Loucy (cell line): ENCODE data around the gene PXT1.

ENCODE experiments used
- H2AFZ ChIP-seq: fragments of 200-600 bp; sonication (generic); 2 replicates; pipeline ENCODE4 v1.6.0; 2016; ENCODE audit warnings: antibody characterized with exemption, mild to moderate bottlenecking, low read length, moderate library complexity
- H3F3A ChIP-seq: fragments of 200-600 bp; 2 replicates; pipeline ENCODE4 v1.6.0; 2016; ENCODE audit warnings: antibody characterized with exemption, low read depth, mild to moderate bottlenecking
- H3K27me3 ChIP-seq: fragments of 200-600 bp; sonication (generic); 2 replicates; pipeline ENCODE4 v1.6.1; 2014; ENCODE audit warnings: low read length, mild to moderate bottlenecking; ENCODE audit not compliant: insufficient read depth, poor library complexity, severe bottlenecking
- H3K36me3 ChIP-seq: fragments of 200-600 bp; sonication (generic); 2 replicates; pipeline ENCODE4 v1.6.1; 2016; ENCODE audit warnings: low read length; ENCODE audit not compliant: insufficient read depth
- H3K4me1 ChIP-seq: fragments of 200-600 bp; sonication (generic); 2 replicates; pipeline ENCODE4 v1.5.1; 2014; ENCODE audit warnings: low read length, mild to moderate bottlenecking; ENCODE audit not compliant: insufficient read depth, poor library complexity, severe bottlenecking
- H3K4me2 ChIP-seq: fragments of 200-600 bp; sonication (generic); 2 replicates; pipeline ENCODE4 v1.6.0; 2014; ENCODE audit warnings: antibody characterized with exemption, low read length, low read depth, mild to moderate bottlenecking; ENCODE audit not compliant: poor library complexity, severe bottlenecking
- H3K4me3 ChIP-seq: fragments of 200-600 bp; sonication (generic); 2 replicates; pipeline ENCODE4 v1.5.1; 2014; ENCODE audit warnings: low read length, mild to moderate bottlenecking, mixed read lengths; ENCODE audit not compliant: poor library complexity, severe bottlenecking
- H3K79me2 ChIP-seq: fragments of 200-600 bp; sonication (generic); 2 replicates; pipeline ENCODE4 v1.6.1; 2014; ENCODE audit warnings: low read length; ENCODE audit not compliant: insufficient read depth
- H3K9ac ChIP-seq: fragments of 200-600 bp; sonication (generic); 2 replicates; pipeline ENCODE4 v1.6.0; 2014; ENCODE audit warnings: mild to moderate bottlenecking, low read depth, low read length, moderate library complexity; ENCODE audit not compliant: poor library complexity, severe bottlenecking
- H3K9me2 ChIP-seq: fragments of 200-600 bp; sonication (generic); replicated peaks from 2 replicates; pipeline ENCODE4 v1.6.1; 2016; ENCODE audit warnings: low read depth, low read length, mixed read lengths
- H3K9me3 ChIP-seq: fragments of 200-600 bp; sonication (generic); 2 replicates; pipeline ENCODE4 v1.6.1; 2014; ENCODE audit warnings: mild to moderate bottlenecking, antibody characterized with exemption, low read length, low read depth; ENCODE audit not compliant: insufficient read depth
- H4K20me1 ChIP-seq: fragments of 200-600 bp; sonication (generic); 2 replicates; pipeline ENCODE4 v1.6.0; 2014; ENCODE audit warnings: antibody characterized with exemption, low read length, mild to moderate bottlenecking; ENCODE audit not compliant: insufficient read depth, poor library complexity, severe bottlenecking
- CTCF ChIP-seq: fragments of 200-600 bp; sonication (generic); conservative IDR thresholded peaks from 2 replicates; pipeline ENCODE4 v1.5.1; 2014; ENCODE audit warnings: mild to moderate bottlenecking, antibody characterized with exemption, low read length
- EZH2phosphoT487 ChIP-seq: fragments of 200-600 bp; IDR thresholded peaks from 2 replicates; pipeline ENCODE4 v1.6.1; 2018; ENCODE audit warnings: antibody characterized with exemption, mild to moderate bottlenecking, moderate library complexity, borderline replicate concordance

Gene PXT1

DNA sequence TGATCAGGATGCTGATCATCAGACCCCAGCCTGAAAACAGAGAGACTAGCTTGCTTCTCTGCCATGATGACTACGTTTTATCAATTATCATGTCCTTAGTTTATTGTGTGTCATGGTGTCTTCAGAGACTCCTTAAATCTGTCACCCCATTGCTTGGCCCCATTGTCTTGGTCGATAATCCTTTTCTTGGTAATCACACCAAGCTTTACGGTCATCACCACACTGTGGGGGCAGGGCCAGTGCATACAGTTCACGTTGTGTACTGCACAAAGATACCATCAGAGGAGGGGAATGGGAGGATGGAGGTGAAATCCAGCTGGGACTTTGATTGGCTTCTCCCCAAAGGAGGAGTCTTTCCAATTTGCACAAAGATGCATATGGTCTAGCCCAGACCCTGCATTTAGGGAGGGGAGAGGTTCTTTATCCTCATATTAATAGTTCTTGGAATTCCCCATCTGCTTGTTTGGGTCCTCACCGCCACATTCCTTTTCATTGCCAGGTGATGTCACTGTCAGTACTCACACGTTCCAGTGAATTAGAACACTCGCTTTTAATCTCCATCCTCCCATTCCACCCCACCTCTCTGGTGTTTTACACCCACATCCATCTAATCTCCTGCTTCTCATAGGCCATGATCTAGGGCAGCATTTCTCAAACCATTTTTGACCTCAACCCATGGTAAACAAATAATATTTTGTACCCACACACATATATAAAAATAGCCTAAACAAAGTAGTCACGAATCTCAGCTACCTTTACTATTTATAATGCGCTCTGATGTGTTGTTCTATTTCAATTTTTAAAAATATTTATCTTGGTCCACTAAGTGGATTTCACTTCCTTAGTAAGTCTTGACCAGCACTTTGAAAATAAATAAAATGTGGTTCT, 60.9 kb downstream of the PXT1 start:
- TF ChIP-seq EZH2phosphoT487 (no peak), CTCF (no peak)
- Histone ChIP-seq H3K9ac (no peak overlapping the region), H3K9me3 (no peaks in the 10 kb centered on the region), H3K79me2 (no peaks in the 10 kb centered on the region), H3K4me3 (no peak overlapping the region), H3K4me1 (no peaks in the 10 kb centered on the region), H3K9me2 (no peaks in the 10 kb centered on the region), H3F3A (no peaks in the 10 kb centered on the region), H3K4me2 (no peak overlapping the region), H3K36me3 (no peaks in the 10 kb centered on the region), H2AFZ (no peak overlapping the region), H3K27me3 (no peaks in the 10 kb centered on the region), H4K20me1 (no peaks in the 10 kb centered on the region)

GRCh38 chr6:36380166-36380565, 62.5 kb downstream of the PXT1 start:
- TF ChIP-seq CTCF (no peak), EZH2phosphoT487 (no peak)
- Histone ChIP-seq H3K9me3 (no peaks in the 10 kb centered on the region), H4K20me1 (no peaks in the 10 kb centered on the region), H3K9ac (no peak overlapping the region), H3F3A (no peaks in the 10 kb centered on the region), H3K36me3 (no peaks in the 10 kb centered on the region), H2AFZ (no peak overlapping the region), H3K9me2 (no peaks in the 10 kb centered on the region), H3K27me3 (no peaks in the 10 kb centered on the region), H3K4me3 (no peak overlapping the region), H3K4me2 (no peak overlapping the region), H3K4me1 (no peaks in the 10 kb centered on the region), H3K79me2 (no peaks in the 10 kb centered on the region)

DNA sequence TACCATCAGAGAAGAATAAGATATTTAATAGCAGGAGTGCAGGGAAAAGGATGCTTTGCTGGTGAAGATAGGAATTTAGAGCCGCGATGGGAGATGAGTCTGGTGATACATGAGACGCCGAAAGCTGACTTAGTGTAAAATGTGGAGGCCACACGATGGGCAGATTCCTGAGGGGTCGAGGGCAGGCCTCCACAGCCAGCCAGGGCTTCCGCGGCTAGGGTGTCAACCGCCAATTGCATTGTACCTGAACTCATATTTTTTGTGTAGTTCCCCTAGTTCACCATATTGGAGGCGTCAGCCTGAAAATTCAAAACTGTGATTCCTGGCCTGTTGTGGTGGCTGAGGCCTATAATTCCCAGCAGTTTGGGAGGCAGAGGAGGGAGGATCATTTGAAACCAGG, 63.7 kb downstream of the PXT1 start:
- Histone ChIP-seq H3K9me2 (no peaks in the 10 kb centered on the region), H3K4me3 (no peak overlapping the region), H3K4me1 (no peaks in the 10 kb centered on the region), H3K36me3 (no peaks in the 10 kb centered on the region), H3F3A (no peaks in the 10 kb centered on the region), H2AFZ (no peak overlapping the region), H3K9ac (no peak overlapping the region), H3K27me3 (no peaks in the 10 kb centered on the region), H3K4me2 (no peak overlapping the region), H3K79me2 (no peaks in the 10 kb centered on the region), H3K9me3 (no peaks in the 10 kb centered on the region), H4K20me1 (no peaks in the 10 kb centered on the region)
- TF ChIP-seq EZH2phosphoT487, result no peak
- no peak for TF ChIP-seq CTCF
